Measurements from ENCODE around the gene RALGAPB. TPM values are rescaled to one million over a fixed set of nuclear protein-coding genes. Genes with fewer than 3 reads are reported as not detected.

RALGAPB gene
- total and polyA plus RNA-seq, 2 of the 13 experiments (the other 11 are each of a cell fraction or from before 2014, with no cell fraction given) = 17.6 to 30.6 TPM

- TF ChIP-seq, protein P1, sequence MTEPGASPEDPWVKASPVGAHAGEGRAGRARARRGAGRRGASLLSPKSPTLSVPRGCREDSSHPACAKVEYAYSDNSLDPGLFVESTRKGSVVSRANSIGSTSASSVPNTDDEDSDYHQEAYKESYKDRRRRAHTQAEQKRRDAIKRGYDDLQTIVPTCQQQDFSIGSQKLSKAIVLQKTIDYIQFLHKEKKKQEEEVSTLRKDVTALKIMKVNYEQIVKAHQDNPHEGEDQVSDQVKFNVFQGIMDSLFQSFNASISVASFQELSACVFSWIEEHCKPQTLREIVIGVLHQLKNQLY (CRISPR knock-in tag; IDR thresholded peaks at IDR 0.05) = no peak
- TF ChIP-seq FOSL2 (CRISPR knock-in tag; IDR thresholded peaks at IDR 0.05) = peak; percentile 42; the same call in 1 of the 2 replicates
- no peak for TF ChIP-seq FUBP1 (CRISPR knock-in tag; IDR thresholded peaks at IDR 0.05; ENCODE audit: borderline replicate concordance)
Measured at GRCh38 chr20:38426006-38426897, 46.4 kb upstream of the RALGAPB start (continued).

DNA sequence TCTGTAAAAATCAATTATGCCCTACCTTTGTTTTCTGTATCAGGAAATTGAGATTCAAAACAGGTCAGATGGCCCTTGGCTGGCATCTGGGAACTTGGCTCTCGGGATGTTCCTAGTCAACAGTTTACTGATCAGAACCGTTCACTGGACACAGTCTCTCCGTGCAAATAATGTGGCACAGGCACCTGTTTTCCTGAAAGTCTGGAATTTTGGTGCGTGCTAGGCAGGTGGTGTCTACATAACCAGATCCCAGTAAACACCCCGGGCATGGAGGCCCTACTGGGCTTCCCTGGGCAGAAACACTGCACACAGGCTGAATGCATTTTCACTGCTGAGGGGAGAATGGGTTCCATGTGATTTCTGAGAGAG lies 45.0 kb upstream of the RALGAPB start:
- Histone ChIP-seq H3K4me3 (replicated peaks in 1 of 3; ENCODE audit: insufficient read depth in 1 of 3, low read depth in 2 of 3, low read length in 3 of 3) (no peak overlapping the region), H4K20me1 (ENCODE audit: insufficient read depth, low read length) (peaks cover 77% of the 10 kb centered on the region), H3K36me3 (replicated peaks in 1 of 2; ENCODE audit: control insufficient read depth in 1 of 2, insufficient read depth in 2 of 2, low read length in 2 of 2) (peaks cover 81 to 96% of the 10 kb centered on the region in 2 experiments), H3K9ac (ENCODE audit: insufficient read depth, low read depth, low read length) (no peak overlapping the region), H2AFZ (ENCODE audit: low read length) (no peak overlapping the region), H3K4me1 (ENCODE audit: insufficient read depth, low read length) (peaks cover 35% of the 10 kb centered on the region), H3K27ac (ENCODE audit: extremely low read length, insufficient read depth, low read length) (no peak overlapping the region), H3K27me3 (ENCODE audit: control insufficient read depth in 1 of 2, insufficient read depth in 2 of 2, low read length in 2 of 2) (no peaks in the 10 kb centered on the region), H3K9me3 (ENCODE audit: low read length) (no peaks in the 10 kb centered on the region), H3K79me2 (ENCODE audit: insufficient read depth, low read length) (peaks cover 76% of the 10 kb centered on the region), H3K4me2 (ENCODE audit: low read depth, low read length) (no peak overlapping the region)
- BruUV-seq (replicated peaks) = no TSS peak
- ChIA-PET POLR2A (interaction anchor here (2.1 to 5.2 kb wide), 2 partner anchors 6 to 19 kb away, joined by 5 to 48 read pairs; partner anchors contain the start of gene SNHG17), CTCF (ENCODE audit: low intra/inter-chr PET ratio, low total read pairs) (no interaction called here)
- FAIRE-seq = no peak
- 94% methylated on average over 5 of the region's 5 CpGs for WGBS (ENCODE audit: low lambda C conversion rate)
- intact Hi-C loops (cut with micrococcal nuclease; ENCODE audit: unreplicated experiment) (no loop called here), in situ Hi-C loops (cut with HindIII; ENCODE audit: extremely low pct_ligation_motif_present, low pct_unique_long_range_greater_than_20kb) (loop anchor here (25.0 kb wide), 1 partner anchor 310 kb away; the partner anchor contains the start of gene ACTR5)
- TF ChIP-seq EHMT2 (IDR thresholded peaks at IDR 0.05; ENCODE audit: borderline replicate concordance, low read depth, low read length) (no peak), ZNF274 (CRISPR knock-in tag; IDR thresholded peaks at IDR 0.05) (no peak), ZFP82 (CRISPR knock-in tag; IDR thresholded peaks at IDR 0.05; ENCODE audit: borderline replicate concordance) (no peak), RBFOX2 (IDR thresholded peaks at IDR 0.05; ENCODE audit: low read depth, low read length) (peak; percentile 49), KDM2A (CRISPR knock-in tag; IDR thresholded peaks at IDR 0.05; ENCODE audit: borderline replicate concordance, low read depth) (no peak)
- ATAC-seq = no peak
- no peak for DNase-seq (ENCODE audit: low spot score)
